GM12875 (cell line): ENCODE results near the gene PARD3.

Experiments
- H3K4me3 ChIP-seq: one replicate; pipeline ENCODE4 v1.5.1; 2011; ENCODE audit warnings: low read depth, low read length, control low read depth
- TF ChIP-seq, protein P1 (sequence below): IDR thresholded peaks from 2 replicates; pipeline ENCODE4 v1.5.1; 2011; ENCODE audit warnings: low read depth, mild to moderate bottlenecking, control low read depth, inconsistent platforms, low read length, moderate library complexity, borderline replicate concordance; ENCODE audit not compliant: insufficient read depth

Gene PARD3

DNA sequence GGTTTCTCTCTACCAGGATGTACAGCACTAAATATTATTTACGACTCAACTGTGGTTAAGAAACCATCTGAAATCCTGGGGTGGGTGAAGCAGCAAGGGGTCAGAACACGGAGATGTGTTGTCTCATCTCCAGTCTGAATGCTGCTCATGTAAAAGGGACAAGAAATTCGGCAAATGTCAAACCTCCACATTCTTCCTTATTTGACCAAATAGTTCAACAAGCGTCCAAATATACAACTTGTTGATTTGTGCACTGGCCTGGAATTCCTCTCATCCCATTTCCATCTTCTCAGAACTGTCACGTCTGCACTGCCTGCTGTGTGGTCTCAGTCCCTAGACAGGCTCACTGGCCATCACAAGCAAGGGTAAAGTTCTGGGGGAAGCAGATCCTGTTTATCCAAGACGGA is 520.0 kb downstream of the PARD3 start:
- no peak overlapping the region for H3K4me3 ChIP-seq
- TF ChIP-seq, protein P1, sequence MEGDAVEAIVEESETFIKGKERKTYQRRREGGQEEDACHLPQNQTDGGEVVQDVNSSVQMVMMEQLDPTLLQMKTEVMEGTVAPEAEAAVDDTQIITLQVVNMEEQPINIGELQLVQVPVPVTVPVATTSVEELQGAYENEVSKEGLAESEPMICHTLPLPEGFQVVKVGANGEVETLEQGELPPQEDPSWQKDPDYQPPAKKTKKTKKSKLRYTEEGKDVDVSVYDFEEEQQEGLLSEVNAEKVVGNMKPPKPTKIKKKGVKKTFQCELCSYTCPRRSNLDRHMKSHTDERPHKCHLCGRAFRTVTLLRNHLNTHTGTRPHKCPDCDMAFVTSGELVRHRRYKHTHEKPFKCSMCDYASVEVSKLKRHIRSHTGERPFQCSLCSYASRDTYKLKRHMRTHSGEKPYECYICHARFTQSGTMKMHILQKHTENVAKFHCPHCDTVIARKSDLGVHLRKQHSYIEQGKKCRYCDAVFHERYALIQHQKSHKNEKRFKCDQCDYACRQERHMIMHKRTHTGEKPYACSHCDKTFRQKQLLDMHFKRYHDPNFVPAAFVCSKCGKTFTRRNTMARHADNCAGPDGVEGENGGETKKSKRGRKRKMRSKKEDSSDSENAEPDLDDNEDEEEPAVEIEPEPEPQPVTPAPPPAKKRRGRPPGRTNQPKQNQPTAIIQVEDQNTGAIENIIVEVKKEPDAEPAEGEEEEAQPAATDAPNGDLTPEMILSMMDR, result no peak

DNA sequence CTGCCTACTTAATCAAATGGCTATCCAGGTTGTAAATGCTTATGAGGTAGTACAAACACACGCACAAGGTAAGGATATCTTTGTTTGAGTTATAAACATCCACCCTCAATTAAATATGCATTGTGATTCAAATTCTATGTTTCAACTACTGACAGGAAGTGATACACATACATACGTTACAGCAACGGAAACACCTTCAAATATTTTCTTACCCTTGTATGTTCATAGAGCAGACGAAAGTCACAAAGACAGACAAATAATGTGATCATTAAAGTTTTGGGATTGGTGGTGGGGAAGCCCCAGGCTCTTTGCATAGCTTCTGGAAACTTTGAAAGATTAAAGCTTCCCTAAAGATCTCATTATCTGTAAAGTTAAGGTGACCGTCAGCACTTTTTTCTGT is 521.0 kb downstream of the PARD3 start:
- TF ChIP-seq, protein P1, result no peak

DNA sequence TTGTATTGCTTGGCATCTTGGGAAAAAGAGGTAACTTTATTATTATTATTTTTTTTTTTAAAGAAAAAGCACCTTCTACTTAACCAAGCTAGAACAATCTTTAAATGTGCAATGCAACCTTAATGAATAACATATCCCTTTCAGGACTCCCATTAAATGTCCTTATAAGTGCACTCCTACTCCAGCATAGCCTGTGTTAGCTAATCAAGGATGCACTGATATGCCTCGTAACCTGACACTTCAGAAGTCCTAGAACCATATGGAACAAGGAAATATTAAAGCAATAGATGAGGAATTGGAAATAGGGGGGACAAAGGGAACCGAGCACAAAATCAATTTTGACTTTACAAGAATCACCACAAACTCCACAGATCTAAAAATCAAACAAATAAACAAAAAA is 522.4 kb downstream of the PARD3 start:
- H3K4me3 ChIP-seq, result no peak overlapping the region
- TF ChIP-seq, protein P1, result no peak

More for the DNA sequence above, 521.0 kb downstream of the PARD3 start:
- no peak overlapping the region for H3K4me3 ChIP-seq

DNA sequence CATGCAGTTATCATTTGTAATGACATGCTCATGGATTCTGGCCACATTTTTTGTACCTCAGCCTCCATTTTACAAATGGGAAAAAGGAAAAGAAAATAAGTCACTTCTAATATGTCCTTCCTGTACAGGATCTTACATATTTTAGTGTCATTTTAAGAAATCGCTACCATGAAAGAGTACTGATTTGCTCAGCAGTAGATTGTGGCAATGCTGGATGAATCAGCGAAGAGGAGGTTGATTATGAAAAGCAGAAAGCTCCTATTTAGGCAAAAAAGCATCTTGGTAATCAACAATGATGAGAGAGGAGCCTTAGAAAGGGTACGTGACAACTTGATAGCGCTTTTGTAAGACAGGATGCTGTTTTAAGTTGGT is 522.9 kb downstream of the PARD3 start:
- TF ChIP-seq, protein P1, result no peak
- H3K4me3 ChIP-seq, result no peak overlapping the region

DNA sequence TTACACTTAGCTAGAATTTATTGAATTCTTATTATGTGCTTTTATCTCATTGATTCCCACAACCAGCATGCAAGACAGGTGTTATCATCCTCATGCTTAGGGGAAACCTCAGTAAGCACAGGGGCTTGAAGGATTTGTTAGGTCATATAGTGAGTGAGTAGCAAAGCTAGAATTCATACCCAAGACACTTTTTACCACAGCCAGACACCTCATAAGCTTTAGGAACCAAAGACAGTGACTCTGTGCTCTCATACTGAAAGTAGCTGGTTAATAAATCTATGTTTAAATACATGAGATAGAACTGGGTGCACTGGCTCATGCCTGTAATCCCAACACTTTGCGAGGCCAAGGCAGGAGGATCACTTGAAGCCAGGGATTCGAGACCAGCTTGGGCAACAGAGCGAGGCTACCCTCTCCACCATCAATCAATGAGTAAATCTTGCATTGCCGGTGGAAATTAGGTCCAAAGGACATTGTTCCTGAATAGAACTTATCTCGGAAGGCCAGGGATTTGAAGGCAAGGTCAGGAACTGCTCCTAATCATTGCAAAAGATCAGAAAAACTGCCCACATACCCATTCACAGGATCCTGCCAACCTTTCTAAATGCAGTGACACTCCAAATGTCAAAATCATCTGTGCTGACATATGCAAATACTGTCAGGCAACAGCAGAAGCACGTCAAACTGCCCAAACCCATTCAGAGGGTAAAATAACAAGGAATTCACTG is 523.5 kb downstream of the PARD3 start:
- TF ChIP-seq, protein P1, result no peak
- H3K4me3 ChIP-seq, result no peak overlapping the region

DNA sequence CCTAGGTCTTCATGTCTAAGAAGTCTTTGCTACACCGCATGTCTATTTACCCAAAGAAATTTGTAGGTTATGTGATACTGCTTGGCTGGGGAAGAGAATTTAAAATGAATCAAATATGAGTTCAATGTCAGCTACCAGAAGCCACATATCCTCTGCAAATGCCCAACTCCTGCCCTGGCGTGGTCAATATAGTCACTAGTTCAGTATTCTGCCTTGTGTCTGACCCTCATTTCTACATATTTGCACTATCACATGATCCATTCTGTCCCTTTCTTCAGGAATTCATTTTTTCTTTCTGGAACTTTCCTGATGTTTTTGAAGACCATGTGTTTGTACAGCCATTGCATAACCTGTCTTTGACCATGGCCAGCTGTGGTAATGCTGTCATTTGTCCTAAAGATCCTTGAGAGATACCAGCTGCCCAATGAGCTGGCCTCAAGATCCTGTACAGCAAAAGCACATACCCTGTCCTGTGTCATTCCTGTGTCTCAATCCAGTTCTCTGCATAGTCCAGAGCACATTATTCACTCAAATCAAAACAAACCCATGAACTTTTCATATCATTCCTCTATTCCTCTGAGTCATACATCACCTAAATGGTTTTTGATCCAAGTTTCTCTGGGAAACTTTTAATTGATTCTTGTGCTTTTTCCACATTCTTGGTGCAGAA is 524.5 kb downstream of the PARD3 start:
- H3K4me3 ChIP-seq, result no peak overlapping the region
- TF ChIP-seq, protein P1, result no peak

DNA sequence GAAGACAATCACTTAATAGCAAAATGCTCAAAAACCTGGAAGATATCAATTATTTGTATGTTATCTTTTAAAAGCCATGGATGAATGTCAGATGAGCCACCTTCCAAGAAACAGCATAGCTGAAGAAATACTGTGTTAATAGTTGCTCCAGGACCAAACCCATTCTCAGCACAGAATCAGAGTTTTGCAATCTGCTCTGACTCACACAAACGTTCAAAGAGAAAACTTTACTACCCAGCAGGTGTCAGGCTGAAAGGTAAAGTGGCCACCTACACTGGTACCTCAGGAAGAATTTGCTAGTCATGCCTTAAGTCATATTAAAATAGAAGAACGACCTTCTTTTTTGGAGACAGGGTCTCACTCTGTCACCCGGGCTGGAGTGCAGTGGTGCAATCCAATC is 526.5 kb downstream of the PARD3 start:
- TF ChIP-seq, protein P1, result no peak
- no peak overlapping the region for H3K4me3 ChIP-seq
